Osteoblast (primary cell): ENCODE data around the gene CCT7. TPM values are rescaled to one million over a fixed set of nuclear protein-coding genes. Genes with fewer than 3 reads are reported as not detected.

Source experiments
- DNase-seq: peaks from one replicate; pipeline ENCODE4 v3.0.0; 2011; ENCODE audit warnings: low spot score, mixed read lengths; ENCODE audit not compliant: insufficient read length; ENCODE audit errors: missing footprints
- H2AFZ ChIP-seq: 2 replicates; pipeline ENCODE4 v1.6.0; 2011; ENCODE audit warnings: mild to moderate bottlenecking, low read length
- H3K27ac ChIP-seq: 2 replicates; pipeline ENCODE4 v1.5.1; 2011; ENCODE audit warnings: mild to moderate bottlenecking, low read depth, low read length, moderate library complexity
- H3K27me3 ChIP-seq: 2 replicates; pipeline ENCODE4 v1.6.0; 2012; ENCODE audit warnings: mild to moderate bottlenecking, control low read depth, inconsistent platforms, low read length, moderate library complexity; ENCODE audit not compliant: insufficient read depth
- H3K36me3 ChIP-seq: 2 replicates; pipeline ENCODE4 v1.5.1; 2011; ENCODE audit warnings: mild to moderate bottlenecking, low read length, control low read depth, moderate library complexity; ENCODE audit not compliant: insufficient read depth
- H3K4me1 ChIP-seq: 2 replicates; pipeline ENCODE4 v1.5.1; 2011; ENCODE audit warnings: mild to moderate bottlenecking, low read length, control low read depth, moderate library complexity; ENCODE audit not compliant: insufficient read depth
- H3K4me2 ChIP-seq: 2 replicates; pipeline ENCODE4 v1.6.0; 2011; ENCODE audit warnings: mild to moderate bottlenecking, low read length; ENCODE audit not compliant: insufficient read depth
- H3K4me3 ChIP-seq: fragments of 200-600 bp; sonication (generic); 3 replicates; pipeline ENCODE4 v1.5.1; 2012; ENCODE audit warnings: mild to moderate bottlenecking, low read length, inconsistent platforms; ENCODE audit not compliant: insufficient read depth
- H3K79me2 ChIP-seq: 2 replicates; pipeline ENCODE4 v1.6.0; 2012; ENCODE audit warnings: mild to moderate bottlenecking, low read length, control low read depth, inconsistent platforms; ENCODE audit not compliant: insufficient read depth
- H3K9me3 ChIP-seq: 2 replicates; pipeline ENCODE4 v1.5.1; 2011; ENCODE audit warnings: low read depth, low read length, control low read depth
- H4K20me1 ChIP-seq: 2 replicates; pipeline ENCODE4 v1.6.0; 2012; ENCODE audit warnings: mild to moderate bottlenecking, low read length, control low read depth; ENCODE audit not compliant: insufficient read depth
- total RNA-seq: library from RNA; depleted of rRNA; stranded (reverse); fragments of >200 nt; gene quantifications from 2 replicates; pipeline ENCODE4 v1.2.3, GENCODE V29; 2012
- TF ChIP-seq, protein P1 (sequence below): IDR thresholded peaks from 2 replicates; pipeline ENCODE4 v1.5.1; 2011; ENCODE audit warnings: mild to moderate bottlenecking, low read depth, low read length, moderate library complexity; ENCODE audit errors: extremely low read depth

CCT7 gene
- total RNA-seq, 1 donor, result 200 TPM

DNA sequence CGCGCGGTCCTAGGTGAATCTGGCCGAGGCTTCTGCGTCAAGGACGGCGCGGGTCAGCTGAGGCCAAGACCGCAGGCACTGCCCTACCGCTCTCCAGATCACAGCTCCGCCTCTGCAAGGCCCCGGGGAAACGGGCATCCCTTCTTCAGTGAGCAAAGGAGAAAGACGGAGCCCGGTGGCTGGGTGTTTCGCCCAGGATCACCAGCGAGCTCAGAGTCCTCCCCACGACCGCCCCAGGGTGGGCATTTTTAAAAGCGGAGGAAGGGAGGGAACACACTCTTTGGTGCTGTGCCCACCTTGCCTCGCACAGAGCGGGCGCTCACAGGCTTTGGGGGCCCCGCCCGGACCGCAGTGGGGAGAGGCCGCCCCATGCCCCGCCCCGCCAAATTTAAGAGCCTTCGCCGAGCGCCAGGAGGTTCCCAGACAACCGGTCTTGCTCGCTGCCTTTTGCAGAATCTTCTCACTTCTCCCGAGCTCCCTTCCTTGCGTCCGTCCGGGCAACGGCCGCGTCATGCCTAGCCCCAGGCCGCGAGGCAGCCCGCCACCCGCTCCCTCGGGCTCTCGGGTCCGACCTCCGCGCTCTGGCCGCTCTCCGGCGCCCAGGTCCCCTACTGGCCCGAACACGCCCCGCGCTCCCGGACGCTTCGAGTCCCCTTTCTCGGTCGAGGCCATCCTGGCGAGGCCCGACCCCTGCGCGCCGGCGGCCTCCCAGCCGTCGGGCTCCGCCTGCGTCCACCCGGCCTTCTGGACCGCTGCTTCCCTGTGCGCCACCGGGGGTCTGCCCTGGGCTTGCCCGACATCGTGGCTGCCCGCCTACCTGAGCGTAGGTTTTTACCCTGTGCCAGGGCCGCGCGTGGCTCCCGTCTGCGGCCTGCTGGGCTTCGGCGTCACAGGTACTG lies 31.7 kb upstream of the CCT7 start, which contains the start of gene NOTO:
NOTO (plus strand) TSS at position 419 of the 899 bp plus-strand sequence; CDS start at position 512, 93 bp downstream.
- Histone ChIP-seq H3K4me1 (no peaks in the 10 kb centered on the region), H3K4me2 (peak within 1 kb of the TSS; percentile 45), H3K27me3 (peaks cover 66% of the 10 kb centered on the region), H3K79me2 (no peaks in the 10 kb centered on the region), H3K4me3 (peak within 1 kb of the TSS; percentile 22), H3K27ac (no peak within 1 kb of the TSS), H3K9me3 (no peaks in the 10 kb centered on the region), H3K36me3 (no peaks in the 10 kb centered on the region), H2AFZ (no peak within 1 kb of the TSS), H4K20me1 (no peaks in the 10 kb centered on the region)
- TF ChIP-seq, protein P1, sequence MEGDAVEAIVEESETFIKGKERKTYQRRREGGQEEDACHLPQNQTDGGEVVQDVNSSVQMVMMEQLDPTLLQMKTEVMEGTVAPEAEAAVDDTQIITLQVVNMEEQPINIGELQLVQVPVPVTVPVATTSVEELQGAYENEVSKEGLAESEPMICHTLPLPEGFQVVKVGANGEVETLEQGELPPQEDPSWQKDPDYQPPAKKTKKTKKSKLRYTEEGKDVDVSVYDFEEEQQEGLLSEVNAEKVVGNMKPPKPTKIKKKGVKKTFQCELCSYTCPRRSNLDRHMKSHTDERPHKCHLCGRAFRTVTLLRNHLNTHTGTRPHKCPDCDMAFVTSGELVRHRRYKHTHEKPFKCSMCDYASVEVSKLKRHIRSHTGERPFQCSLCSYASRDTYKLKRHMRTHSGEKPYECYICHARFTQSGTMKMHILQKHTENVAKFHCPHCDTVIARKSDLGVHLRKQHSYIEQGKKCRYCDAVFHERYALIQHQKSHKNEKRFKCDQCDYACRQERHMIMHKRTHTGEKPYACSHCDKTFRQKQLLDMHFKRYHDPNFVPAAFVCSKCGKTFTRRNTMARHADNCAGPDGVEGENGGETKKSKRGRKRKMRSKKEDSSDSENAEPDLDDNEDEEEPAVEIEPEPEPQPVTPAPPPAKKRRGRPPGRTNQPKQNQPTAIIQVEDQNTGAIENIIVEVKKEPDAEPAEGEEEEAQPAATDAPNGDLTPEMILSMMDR, result no peak
- peak; percentile 66 for DNase-seq

- H3K79me2 ChIP-seq, result no peaks in the 10 kb centered on the region
- peaks cover 61% of the 10 kb centered on the region for H3K27me3 ChIP-seq
- H3K4me3 ChIP-seq, result no peak overlapping the region
- H3K9me3 ChIP-seq, result no peaks in the 10 kb centered on the region
- no peak overlapping the region for H3K4me2 ChIP-seq
- peak; percentile 65 for DNase-seq
- H4K20me1 ChIP-seq, result no peaks in the 10 kb centered on the region
- TF ChIP-seq, protein P1, result no peak
- no peak overlapping the region for H3K27ac ChIP-seq
- no peaks in the 10 kb centered on the region for H3K36me3 ChIP-seq
- H3K4me1 ChIP-seq, result no peaks in the 10 kb centered on the region
- no peak overlapping the region for H2AFZ ChIP-seq
Measured at GRCh38 chr2:73203055-73203681, 30.9 kb upstream of the CCT7 start.

DNA sequence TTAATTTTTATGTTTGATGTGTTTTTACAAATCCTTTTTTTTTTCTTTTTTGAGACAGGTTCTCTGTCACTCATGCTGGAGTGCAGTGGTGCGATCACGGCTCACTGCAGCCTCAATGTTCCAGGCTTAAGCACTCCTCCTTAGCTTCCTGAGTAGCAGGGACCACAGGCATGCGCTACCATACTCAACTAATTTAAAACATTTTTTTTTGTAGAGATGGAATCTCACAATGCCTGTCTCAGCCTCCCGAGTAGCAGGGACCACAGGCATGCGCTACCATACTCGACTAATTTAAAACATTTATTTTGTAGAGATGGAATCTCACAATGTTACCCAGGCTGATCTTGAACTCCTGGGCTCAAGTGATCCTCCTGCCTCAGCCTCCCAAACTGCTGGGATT lies 28.5 kb upstream of the CCT7 start:
- Histone ChIP-seq H3K27ac (no peak overlapping the region), H3K36me3 (no peaks in the 10 kb centered on the region), H3K4me3 (no peak overlapping the region), H3K9me3 (no peaks in the 10 kb centered on the region), H3K79me2 (no peaks in the 10 kb centered on the region), H4K20me1 (no peaks in the 10 kb centered on the region), H3K4me2 (no peak overlapping the region), H3K4me1 (no peaks in the 10 kb centered on the region), H2AFZ (no peak overlapping the region), H3K27me3 (peaks cover 50% of the 10 kb centered on the region)
- TF ChIP-seq, protein P1, result no peak
- DNase-seq, result no peak

GRCh38 chr2:73208258-73208657 lies 25.9 kb upstream of the CCT7 start:
- Histone ChIP-seq H3K36me3 (no peaks in the 10 kb centered on the region), H4K20me1 (no peaks in the 10 kb centered on the region), H3K9me3 (no peaks in the 10 kb centered on the region), H3K4me2 (no peak overlapping the region), H3K27me3 (peaks cover 24% of the 10 kb centered on the region), H3K4me3 (no peak overlapping the region), H3K4me1 (peaks cover 7% of the 10 kb centered on the region), H3K27ac (no peak overlapping the region), H3K79me2 (no peaks in the 10 kb centered on the region), H2AFZ (no peak overlapping the region)
- TF ChIP-seq, protein P1, result no peak
- DNase-seq, result no peak
